Astrocyte (in vitro differentiated cells and primary cell): Measurements from ENCODE around the gene MUC4.

ENCODE experiments used
- CTCF ChIP-seq: IDR thresholded peaks from 2 replicates; pipeline ENCODE4 v1.5.1; 2011; ENCODE audit warnings: low read depth, mild to moderate bottlenecking, inconsistent platforms, low read length, moderate library complexity; ENCODE audit not compliant: insufficient read depth
- EZH2 ChIP-seq: IDR thresholded peaks from 2 replicates; pipeline ENCODE4 v1.6.1; 2012; ENCODE audit warnings: mild to moderate bottlenecking, low read length, inconsistent platforms; ENCODE audit not compliant: insufficient read depth

- no peak for TF ChIP-seq CTCF
- TF ChIP-seq EZH2 = no peak
Observed at GRCh38 chr3:195768414-195768813, 43.3 kb downstream of the MUC4 start.
